Measurements from ENCODE around the gene ZZZ3. TPM values are rescaled to one million over a fixed set of nuclear protein-coding genes. Genes with fewer than 3 reads are reported as not detected.
"Not testable (repeated sequence)": the region's sequence is repeated elsewhere in the genome, so short reads cannot be mapped to it uniquely, and the experiment has no call there.

The ZZZ3 gene
- total RNA-seq, 1 donor from 2014 or later: 35.1 TPM

- DNase-seq (ENCODE audit: low spot score): no peak
Observed at GRCh38 chr1:77671836-77672235, 10.6 kb downstream of the ZZZ3 start.

GRCh38 chr1:77670330-77670729, 12.1 kb downstream of the ZZZ3 start:
- no peak for DNase-seq (ENCODE audit: low spot score)

- no peak for DNase-seq (ENCODE audit: low spot score)
Observed at GRCh38 chr1:77668924-77669449, 13.5 kb downstream of the ZZZ3 start.

- no peak for DNase-seq (ENCODE audit: low spot score)
Observed at GRCh38 chr1:77664939-77665516, 17.4 kb downstream of the ZZZ3 start.

- DNase-seq (ENCODE audit: low spot score): no peak
Observed at GRCh38 chr1:77661696-77662095, 20.8 kb downstream of the ZZZ3 start.

- DNase-seq (ENCODE audit: low spot score): no peak
Observed at GRCh38 chr1:77659879-77660593, 22.4 kb downstream of the ZZZ3 start.

GRCh38 chr1:77658271-77658670, 24.2 kb downstream of the ZZZ3 start:
- no peak for DNase-seq (ENCODE audit: low spot score)

GRCh38 chr1:77655431-77655974, 27.0 kb downstream of the ZZZ3 start:
- no peak for DNase-seq (ENCODE audit: low spot score)

GRCh38 chr1:77652970-77653516, 29.4 kb downstream of the ZZZ3 start:
- no peak for DNase-seq (ENCODE audit: low spot score)

- no peak for DNase-seq (ENCODE audit: low spot score)
Observed at GRCh38 chr1:77652268-77652667, 30.2 kb downstream of the ZZZ3 start.

- no peak for DNase-seq (ENCODE audit: low spot score)
Observed at GRCh38 chr1:77649127-77649526, 33.3 kb downstream of the ZZZ3 start.

- not testable (repeated sequence) for DNase-seq (ENCODE audit: low spot score)
Observed at GRCh38 chr1:77646224-77646623, 36.2 kb downstream of the ZZZ3 start.

- DNase-seq (ENCODE audit: low spot score): no peak
Observed at GRCh38 chr1:77643456-77643855, 39.0 kb downstream of the ZZZ3 start.

- DNase-seq (ENCODE audit: low spot score): no peak
Observed at GRCh38 chr1:77642941-77643340, 39.5 kb downstream of the ZZZ3 start.

- DNase-seq (ENCODE audit: low spot score): no peak
Observed at GRCh38 chr1:77642196-77642595, 40.3 kb downstream of the ZZZ3 start.

GRCh38 chr1:77639557-77640069, 42.8 kb downstream of the ZZZ3 start:
- no peak for DNase-seq (ENCODE audit: low spot score)

- DNase-seq (ENCODE audit: low spot score): no peak
Observed at GRCh38 chr1:77639056-77639455, 43.4 kb downstream of the ZZZ3 start.

- DNase-seq (ENCODE audit: low spot score): no peak
Observed at GRCh38 chr1:77636864-77637263, 45.6 kb downstream of the ZZZ3 start.

Data from mesenteric fat pad (tissue), 1 donor.